HG02763 (cell line): ENCODE results near the gene KBTBD12.
"Not testable (repeated sequence)": the region's sequence is repeated elsewhere in the genome, so short reads cannot be mapped to it uniquely, and the experiment has no call there.

Experiments used
- ATAC-seq: cut with Tn5 transposase; IDR thresholded peaks from one replicate; pipeline ENCODE4 v1.9.1; 2021; ENCODE audit warnings: mild to moderate bottlenecking, moderate library complexity; ENCODE audit not compliant: unreplicated experiment

The KBTBD12 gene

DNA sequence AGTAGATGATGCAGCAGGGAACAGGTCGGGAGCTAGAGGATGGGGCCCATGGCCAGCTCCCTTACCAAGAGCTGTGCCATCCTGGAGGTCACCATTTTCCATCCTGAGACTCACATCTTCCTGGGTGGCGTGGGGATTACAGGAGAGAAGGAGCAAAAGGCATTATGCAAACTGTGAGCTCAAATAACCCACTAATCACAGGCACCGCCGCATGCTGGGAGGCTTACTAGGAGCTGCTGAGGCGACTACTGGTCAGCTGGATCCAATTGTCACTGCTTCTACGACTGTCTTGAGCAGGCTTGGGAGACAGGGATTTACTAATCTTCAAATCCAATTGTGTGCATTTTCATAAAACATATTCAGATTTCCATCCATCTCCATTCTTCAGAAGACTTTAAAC lies 12.5 kb upstream of the KBTBD12 start:
- no peak for ATAC-seq

DNA sequence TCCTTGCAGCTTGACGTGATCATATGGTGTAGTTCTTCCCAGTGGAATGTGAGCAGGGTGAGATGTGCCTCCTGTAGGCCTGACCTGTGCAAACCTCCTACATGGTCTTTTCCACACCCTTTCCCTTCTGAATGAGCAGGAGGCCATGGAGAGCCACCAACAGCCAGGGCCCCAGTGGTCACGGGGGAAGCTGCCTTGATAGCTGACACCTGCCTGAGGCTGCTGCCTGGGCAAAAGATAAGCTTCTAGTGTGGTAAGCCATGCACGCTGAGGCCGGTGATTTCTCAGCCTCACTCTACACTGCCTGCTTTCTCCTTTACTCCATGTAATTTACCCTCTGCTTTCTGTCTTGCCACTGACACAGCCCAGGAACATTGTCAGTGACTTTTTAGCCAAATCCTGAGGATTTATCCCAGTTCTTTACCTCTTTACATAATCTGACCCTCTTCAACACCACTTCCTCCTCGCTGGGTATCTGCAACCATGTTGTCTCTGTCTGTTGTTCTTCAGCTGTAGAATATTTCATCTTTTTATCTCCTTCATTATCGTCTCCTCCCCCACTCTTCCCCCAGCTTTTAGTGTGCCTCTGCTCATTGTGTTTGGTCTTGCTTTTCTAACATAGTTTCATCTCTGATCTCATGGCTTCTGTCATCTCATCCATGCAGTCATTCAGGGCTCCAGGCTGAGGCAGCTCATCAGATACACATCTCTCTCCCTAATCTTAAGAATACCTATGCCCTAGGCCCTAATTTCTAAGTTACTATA lies 11.2 kb upstream of the KBTBD12 start:
- ATAC-seq, result no peak

DNA sequence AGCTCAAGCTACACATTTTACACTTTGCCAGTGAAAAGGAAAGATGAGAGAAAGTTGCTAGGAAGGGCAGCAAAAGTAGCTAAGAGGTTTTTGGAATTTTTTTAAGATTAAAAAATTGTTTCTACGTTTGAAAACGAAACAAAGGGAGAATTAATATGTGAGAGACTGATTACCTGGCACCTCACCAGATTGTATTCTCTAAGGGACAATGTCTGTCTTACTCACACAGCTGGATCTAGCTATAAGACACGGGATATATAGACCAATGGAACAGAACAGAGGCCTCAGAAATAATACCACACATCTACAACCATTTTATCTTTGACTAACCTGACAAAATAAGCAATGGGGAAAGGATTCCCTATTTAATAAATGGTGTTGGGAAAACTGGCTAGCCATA lies 9.5 kb upstream of the KBTBD12 start:
- no peak for ATAC-seq

DNA sequence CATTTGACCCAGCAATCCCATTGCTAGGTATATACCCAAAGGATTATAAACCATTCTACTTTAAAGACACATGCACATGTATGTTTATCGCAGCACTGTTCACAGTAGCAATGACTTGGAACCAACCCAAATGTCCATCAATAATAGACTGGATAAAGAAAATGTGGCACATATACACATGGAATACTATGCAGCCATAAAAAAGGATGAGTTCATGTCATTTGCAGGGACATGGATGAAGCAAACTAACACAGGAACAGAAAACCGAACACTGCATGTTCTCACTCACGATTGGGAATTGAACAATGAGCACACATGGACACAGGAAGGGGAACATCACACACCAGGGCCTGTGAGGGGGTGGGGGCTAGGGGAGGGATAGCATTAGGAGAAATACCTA lies 8.4 kb upstream of the KBTBD12 start:
- ATAC-seq, result not testable (repeated sequence)

DNA sequence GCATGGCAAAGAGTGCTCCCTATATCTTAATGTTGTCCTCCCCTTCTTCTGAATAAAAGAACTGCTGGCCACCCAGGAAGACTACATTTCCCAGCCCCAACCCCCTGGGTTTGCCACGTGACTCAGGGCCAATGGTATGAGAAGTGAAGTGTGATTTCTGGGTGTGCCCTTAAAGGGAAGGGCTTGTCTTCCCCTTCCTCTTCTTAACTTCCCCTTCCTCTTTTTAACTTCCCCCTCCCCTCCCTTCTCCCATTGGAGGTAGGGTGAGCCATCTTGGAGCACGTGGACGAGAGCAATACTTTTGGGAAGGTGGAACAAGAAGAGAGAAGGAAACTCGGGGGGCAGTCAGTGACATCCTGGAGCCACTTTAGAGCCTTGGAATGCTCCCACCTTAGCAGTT lies 6.8 kb upstream of the KBTBD12 start:
- no peak for ATAC-seq

DNA sequence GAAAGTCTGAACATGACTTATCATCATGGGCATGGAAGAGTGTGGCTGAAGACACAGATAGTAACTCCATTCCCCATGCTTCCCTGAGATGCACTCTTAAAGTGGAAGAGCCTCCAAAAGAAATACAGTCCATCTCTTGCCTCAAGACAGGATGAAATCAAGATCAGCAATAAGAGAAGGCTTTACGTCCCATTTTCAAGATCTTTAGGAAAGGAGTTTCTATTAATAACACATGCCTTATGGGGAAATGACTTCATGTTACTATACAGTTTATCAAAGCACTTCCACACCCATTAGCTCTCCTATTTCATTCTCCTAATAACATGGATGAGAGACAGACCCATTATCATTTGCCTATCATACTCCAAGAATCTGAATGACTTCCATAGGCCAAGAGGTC lies 6.1 kb upstream of the KBTBD12 start:
- ATAC-seq, result no peak

DNA sequence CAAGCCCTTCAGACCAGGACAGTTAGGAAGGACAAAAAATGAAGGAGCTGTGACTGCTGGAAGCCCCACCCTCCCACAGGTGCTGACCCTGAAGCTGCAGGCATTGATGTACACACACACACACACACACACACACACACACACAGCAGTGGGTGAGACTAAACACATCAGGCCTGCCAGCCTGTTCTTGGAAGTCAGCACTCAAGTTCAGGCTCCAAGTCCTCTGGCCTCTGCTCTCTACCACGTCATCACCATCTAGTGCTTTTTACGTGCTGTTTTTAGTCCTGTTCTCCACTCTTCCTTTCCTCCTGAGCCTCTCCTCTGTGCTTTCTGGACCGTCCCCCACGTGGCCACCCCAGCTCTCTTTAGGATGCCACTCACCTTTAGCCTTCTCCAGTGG lies 5.4 kb upstream of the KBTBD12 start:
- no peak for ATAC-seq

DNA sequence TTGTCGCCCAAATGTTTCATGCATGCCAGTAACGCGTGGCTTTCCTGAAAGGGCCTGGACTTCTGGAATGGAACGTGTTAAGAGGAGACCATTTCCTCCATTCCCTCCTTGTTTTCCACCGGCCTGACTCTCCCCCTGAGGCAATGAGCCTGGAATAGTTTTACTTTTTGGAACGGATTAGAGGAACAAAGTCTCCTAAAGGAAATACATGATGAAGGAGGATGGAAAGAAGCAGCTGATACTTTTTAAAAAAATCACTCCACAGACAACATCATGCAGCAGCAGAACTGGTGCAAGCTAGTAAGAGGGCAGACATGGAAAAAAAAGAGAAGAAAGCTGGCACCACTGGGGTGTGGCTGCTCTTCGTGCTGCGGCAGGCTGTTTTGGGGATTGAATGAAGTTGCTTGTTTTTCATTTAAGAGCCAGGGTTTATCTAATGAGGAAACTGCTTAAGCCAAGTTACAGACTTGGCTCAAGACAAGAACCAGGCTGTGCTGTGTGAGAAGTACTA lies 3.6 kb upstream of the KBTBD12 start:
- no peak for ATAC-seq

DNA sequence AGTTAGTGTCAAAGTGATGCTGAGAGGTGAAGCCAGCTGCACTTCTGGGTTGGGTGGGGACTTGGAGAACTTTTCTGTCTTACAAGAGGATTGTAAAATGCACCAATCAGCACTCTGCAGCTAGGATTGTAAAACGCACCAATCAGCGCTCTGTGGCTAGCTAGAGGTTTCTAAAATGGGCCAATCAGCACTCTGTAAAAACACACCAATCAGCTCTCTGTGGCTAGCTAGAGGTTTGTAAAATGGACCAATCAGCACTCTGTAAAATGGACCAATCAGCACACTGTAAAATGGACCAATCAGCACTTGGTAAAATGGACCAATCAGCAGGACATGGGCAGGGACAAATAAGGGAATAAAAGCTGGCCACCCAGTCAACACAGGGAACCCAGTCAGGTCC lies 1.2 kb upstream of the KBTBD12 start:
- ATAC-seq, result not testable (repeated sequence)

DNA sequence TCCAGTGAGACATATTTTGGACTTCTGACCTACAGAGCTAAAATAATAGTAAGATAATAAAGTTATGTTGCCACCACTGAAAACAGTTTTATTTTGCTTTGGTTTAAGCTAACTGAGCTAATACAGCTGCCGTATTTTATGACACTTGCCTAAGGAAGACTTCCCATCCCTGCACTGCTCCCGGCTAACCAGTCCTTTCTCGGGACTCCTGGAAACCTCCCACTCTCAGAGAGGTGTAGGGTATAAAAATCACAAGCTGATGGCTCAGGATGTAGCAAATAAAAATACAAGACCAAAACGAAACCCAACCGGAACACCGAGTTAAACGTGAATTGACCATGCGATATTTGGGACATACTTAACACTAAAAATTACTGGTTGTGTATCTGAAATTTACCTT lies 448 bp upstream of the KBTBD12 start:
- ATAC-seq, result no peak

DNA sequence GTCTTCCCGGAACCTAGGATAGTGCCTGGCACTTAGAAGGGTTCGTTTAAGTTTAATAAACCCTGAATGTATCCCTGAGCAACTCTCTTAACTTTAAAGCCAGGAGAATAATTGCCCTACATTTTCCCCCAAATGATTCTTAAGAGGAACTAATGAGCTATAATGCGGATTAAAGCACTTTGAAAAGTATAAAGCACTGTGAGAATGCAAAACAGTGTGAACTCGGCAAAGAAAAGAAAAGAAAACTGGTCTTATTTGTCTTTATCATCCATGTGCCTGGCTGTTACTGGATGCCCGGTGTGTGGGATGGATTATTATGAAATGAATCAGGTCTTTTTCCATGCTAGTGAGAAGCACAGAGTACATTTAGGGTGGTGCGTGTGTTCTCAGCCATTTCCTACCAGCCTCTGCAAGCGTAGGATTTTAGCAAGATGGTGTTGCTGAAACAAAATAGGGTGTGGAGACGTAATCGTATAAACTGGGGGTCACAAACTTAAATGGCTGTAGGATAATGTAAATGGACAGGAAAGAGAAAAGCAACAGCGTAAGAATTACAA lies 983 bp downstream of the KBTBD12 start:
- ATAC-seq, result no peak

DNA sequence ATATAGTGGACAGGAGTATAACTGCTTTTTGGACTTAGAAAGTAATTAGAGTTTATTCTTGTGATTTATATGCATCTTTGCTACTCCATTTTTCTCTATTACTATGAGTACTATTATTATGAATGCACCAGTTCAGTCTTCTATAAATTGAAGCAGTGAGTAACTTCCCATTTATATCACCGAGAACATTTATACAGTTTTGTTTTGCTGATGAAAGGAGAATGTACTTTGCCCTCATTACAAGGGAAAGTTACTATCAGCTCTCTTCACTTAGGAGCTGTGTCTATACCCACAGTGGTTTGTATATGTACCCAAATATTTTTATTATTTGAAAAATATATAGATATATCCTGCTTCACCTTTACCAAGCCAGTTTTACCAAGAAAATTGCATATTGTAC lies 5.7 kb downstream of the KBTBD12 start:
- ATAC-seq, result no peak

DNA sequence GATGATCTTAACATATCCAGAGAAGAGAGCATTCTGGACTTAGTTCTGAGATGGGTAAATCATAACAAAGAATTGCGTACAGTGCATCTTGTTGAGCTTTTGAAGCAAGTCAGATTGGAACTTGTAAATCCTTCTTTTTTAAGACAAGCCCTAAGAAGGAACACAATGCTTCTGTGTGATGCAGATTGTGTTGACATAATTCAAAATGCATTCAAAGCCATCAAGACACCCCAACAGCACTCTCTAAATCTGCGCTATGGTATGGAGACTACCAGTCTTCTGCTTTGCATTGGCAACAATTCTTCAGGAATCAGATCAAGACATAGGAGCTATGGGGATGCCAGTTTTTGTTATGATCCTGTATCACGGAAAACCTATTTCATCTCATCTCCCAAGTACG lies 8.6 kb downstream of the KBTBD12 start:
- no peak for ATAC-seq

DNA sequence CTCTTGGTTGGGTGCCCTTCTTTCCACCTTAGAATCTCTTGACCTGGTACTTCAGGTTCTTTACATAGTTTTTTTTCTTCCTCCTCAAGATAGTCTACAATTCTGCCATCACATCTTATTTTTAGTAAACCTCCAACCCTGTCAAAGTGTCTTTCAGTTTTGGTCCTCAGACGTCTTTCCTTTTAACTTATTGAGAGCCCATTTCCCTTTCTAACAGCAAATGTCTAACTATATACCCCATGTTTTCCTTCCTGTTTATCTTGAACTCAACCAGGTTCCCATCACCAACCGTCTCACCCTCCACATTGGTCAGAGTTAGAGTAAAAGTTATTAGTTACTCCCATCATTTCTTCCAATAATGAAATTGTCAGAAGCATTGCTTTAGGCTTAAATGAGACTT lies 10.4 kb downstream of the KBTBD12 start:
- ATAC-seq, result no peak

DNA sequence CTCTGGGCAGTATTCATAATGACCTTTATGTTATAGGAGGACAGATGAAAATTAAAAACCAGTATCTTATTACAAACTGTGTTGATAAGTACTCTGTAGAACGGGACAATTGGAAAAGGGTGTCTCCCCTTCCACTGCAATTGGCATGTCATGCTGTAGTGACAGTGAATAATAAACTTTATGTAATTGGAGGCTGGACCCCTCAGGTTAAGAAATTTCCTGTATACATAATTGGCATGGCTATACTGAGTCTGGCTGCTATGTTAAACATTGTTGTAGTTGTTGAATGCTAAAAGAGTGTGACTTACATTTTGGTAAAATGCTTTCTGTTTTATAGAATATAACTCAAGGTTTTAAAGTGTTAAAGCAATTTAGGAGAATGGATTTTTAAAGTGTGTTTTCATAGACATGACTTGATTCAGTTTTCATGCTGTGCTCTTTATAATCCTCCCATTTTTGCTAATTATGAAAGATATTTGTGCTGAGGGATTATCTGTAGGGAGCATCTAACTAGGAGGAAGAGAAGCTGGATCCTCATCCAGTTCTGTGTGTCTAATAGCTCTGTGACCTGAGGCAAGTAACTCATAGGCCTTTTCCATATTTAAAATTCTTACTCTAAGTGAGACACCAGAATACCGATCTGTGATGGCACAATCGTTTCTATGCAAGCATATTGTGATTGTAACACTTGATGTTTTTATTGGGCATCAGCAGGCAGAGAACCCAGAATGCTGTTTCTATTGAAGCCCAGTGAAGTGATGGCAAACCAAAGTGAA lies 13.0 kb downstream of the KBTBD12 start:
- ATAC-seq, result no peak

DNA sequence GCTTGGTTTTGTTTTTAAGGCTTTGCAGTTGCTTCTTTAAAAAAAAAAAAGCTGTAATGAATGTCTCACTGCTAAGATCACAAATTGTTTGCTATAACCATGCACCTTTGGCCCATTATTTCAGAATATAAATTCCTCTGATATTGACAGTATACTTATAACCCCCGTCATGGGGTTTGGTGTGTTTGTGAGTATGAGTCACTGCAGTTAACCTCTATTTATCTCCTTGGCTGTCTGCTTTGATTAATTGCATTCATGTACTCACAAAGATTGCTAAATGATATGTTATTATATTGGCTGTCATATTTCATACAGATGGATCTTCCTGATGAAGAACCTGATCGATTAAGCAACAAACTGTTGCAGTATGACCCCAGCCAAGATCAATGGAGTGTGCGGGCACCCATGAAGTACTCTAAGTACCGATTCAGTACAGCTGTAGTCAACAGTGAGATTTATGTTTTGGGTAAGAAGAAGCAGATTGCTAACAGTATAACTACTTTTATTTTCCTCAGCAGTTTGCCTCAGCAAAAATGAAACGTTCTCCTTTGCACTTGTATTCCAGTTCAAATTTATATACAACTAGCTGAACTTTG lies 14.9 kb downstream of the KBTBD12 start:
- ATAC-seq, result no peak

DNA sequence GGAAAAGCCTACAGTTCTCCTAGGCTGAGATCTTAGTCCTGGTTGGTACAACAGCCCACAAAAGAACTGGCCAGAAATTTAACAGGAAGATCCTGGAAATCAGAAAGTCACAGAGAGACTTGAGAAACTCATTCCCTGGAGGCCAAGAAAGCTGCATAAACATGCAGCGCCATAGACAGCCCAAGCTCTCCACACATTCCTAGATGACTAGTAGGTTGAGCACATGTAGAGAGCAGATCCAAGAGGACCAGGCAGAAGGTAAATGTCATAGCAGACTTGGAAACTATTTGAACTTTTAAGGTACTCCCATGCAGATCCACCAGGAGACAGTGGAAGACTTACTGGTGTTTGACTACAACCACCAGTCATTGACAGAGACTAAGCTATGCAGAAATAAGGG lies 18.4 kb downstream of the KBTBD12 start:
- no peak for ATAC-seq

DNA sequence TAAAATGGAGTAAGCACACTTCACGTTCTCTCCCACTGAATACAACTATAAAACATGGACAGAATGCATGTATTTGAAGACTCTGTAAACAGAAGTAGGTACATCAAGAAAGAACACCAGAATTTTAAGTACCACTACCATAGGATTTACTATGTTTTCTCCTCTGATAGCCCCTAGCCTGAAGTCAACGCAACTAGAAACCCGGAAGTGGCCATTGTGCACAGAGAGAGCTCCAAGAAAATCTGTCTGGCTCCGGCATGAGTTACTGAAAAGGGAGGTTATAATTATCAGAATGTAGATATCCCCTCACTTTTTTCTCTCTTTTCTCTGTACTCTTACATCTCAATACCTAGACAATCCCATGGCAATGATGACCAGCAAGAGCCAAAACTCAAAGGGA lies 23.8 kb downstream of the KBTBD12 start:
- ATAC-seq, result no peak

DNA sequence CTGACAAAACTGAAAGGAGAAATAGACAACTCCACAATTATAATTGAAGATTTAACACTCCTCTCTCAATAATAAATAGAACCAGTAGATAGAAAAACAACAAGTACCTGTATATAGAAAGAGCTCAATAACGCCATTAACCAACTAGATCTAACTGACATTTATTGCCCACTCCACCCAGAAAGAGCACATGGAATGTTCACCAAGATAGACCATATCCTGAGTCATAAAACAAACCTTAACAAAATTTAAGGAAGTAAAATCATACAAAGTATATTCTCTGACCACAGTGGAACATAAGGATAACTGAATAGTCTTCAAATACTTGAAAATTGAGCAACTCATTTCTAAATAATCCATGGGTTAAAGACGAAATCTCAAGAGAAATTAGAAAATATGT lies 25.1 kb downstream of the KBTBD12 start:
- no peak for ATAC-seq

DNA sequence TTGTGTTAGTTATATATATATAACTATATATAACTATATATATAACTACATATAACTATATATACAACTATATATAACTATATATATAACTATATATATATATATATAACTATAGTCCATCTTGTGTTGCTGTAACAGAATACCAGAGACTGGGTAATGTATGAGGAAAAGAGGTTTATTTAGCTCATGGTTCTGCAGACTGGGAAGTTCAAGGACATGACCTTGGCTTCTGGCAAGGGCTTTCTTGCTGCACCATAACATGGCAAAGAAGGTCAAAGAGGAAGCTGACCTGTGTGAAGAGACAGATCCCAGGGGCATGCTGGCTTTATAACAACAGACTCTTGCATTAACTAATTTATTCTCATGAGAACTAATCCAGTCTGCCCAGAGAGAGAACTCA lies 27.6 kb downstream of the KBTBD12 start:
- no peak for ATAC-seq

DNA sequence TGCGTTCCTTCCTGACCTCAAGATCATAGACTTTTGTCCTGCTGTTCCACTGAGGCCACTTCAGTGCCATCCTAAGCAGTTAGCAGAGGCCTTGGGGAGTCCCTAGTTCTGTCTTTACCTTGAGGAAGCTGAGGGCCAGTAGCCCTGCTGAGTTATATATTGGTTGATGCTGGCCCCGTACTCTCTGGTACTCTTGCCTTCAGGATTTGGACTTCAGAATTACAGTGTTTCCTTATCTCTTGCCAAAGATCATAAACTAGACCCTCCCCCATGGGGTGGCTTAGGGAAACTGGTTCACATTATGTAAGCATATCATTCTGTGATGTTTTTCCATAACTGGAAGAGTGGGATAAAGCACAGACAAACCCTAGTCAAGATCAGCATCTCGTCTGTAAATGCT lies 33.2 kb downstream of the KBTBD12 start:
- ATAC-seq, result no peak
